Measurements from ENCODE around the gene ATAD1.

- TF ChIP-seq POLR2A (IDR thresholded peaks at IDR 0.05) = no peak
- TF ChIP-seq, protein P1, sequence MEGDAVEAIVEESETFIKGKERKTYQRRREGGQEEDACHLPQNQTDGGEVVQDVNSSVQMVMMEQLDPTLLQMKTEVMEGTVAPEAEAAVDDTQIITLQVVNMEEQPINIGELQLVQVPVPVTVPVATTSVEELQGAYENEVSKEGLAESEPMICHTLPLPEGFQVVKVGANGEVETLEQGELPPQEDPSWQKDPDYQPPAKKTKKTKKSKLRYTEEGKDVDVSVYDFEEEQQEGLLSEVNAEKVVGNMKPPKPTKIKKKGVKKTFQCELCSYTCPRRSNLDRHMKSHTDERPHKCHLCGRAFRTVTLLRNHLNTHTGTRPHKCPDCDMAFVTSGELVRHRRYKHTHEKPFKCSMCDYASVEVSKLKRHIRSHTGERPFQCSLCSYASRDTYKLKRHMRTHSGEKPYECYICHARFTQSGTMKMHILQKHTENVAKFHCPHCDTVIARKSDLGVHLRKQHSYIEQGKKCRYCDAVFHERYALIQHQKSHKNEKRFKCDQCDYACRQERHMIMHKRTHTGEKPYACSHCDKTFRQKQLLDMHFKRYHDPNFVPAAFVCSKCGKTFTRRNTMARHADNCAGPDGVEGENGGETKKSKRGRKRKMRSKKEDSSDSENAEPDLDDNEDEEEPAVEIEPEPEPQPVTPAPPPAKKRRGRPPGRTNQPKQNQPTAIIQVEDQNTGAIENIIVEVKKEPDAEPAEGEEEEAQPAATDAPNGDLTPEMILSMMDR (IDR thresholded peaks at IDR 0.05) = no peak
Observed at GRCh38 chr10:87829986-87830729, 12.1 kb upstream of the ATAD1 start.

Data from Peyer's patch (tissue), 4 donors.